ENCODE data around the gene SPATA32.

GRCh38 chr17:45302649-45303173, 40.8 kb upstream of the SPATA32 start:
- no peak for TF ChIP-seq EZH2 (optimal IDR thresholded peaks at IDR 0.05; ENCODE audit: low read depth, low read length)
- no peak for TF ChIP-seq CTCF (IDR thresholded peaks at IDR 0.05; ENCODE audit: low read length)
- TF ChIP-seq EZH2phosphoT487 (IDR thresholded peaks at IDR 0.05; ENCODE audit: low read length) = no peak
